ENCODE measurements around the gene GYPB.
"Not testable (repeated sequence)": the region's sequence is repeated elsewhere in the genome, so short reads cannot be mapped to it uniquely, and the experiment has no call there.

GYPB gene

DNA sequence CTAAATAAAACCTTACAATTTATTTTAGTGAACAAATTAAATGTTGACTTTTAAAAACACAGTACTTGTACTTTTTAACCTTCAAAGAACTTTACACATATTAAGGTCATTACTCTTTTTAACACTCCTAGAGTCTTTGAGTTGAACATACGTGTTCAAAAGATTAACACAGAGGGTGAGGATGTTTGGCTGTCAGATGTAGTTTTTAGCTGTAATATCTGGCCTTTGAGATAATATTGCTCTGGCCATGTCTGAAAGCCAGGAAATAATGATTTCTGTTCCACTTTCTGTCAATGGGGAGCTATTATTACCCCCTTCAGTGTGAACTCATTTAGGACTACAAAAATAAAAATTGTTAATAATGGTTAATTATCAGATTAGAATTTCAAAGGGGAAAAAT is 71.7 kb downstream of the GYPB start:
- H3K4me1 ChIP-seq (ENCODE audit: control insufficient read depth, insufficient read depth, low read length, poor library complexity, severe bottlenecking); H3K36me3 ChIP-seq (ENCODE audit: control insufficient read depth, insufficient read depth, low read length); H3K27me3 ChIP-seq (replicated peaks; ENCODE audit: control insufficient read depth, insufficient read depth, low read length, poor library complexity, severe bottlenecking); DNase-seq; H3K4me3 ChIP-seq (ENCODE audit: insufficient read depth, low read depth, low read length, poor library complexity, severe bottlenecking); H3K9me3 ChIP-seq (ENCODE audit: control insufficient read depth, low read length); H3K27ac ChIP-seq (ENCODE audit: insufficient read depth, low read length, poor library complexity, severe bottlenecking): not testable (repeated sequence)
